AG09309 (cell line): ENCODE data around the gene MUC5AC.

Experiments
- DNase-seq: peaks from one replicate; pipeline ENCODE4 v3.0.0-alpha.2; 2010; ENCODE audit warnings: low read depth
- H3K4me3 ChIP-seq: 2 replicates; pipeline ENCODE4 v1.5.1; 2011; ENCODE audit warnings: mild to moderate bottlenecking, low read depth, low read length, moderate library complexity; ENCODE audit not compliant: control insufficient read depth
- TF ChIP-seq, protein P1 (sequence below): IDR thresholded peaks from 2 replicates; pipeline ENCODE4 v1.5.1; 2011; ENCODE audit warnings: mild to moderate bottlenecking, low read depth, low read length, inconsistent platforms; ENCODE audit not compliant: insufficient read depth, control insufficient read depth; ENCODE audit errors: missing control alignments

The MUC5AC gene

DNA sequence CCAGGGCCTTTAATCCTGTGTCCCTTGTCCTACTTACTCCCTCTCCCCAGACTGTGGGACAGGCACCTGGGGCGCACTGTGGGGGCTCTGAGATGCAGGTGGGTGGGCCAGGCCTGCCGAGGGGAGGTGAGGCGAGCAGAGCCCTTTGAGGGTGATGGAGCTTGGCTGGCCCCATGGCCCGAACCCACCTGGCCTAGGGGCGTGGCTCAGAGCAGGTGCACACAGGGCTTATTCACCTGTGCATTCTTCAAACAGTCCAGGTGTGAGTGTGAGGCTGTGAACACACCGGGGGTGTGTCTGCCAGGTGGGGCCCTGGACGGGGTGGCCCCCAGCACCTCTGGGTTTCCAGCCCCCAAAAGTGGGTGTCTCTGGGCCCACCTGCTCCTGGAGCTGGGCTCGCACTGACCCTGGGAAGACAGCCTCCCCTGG is 9.0 kb upstream of the MUC5AC start:
- no peak for DNase-seq
- no peak overlapping the region for H3K4me3 ChIP-seq
- TF ChIP-seq, protein P1, sequence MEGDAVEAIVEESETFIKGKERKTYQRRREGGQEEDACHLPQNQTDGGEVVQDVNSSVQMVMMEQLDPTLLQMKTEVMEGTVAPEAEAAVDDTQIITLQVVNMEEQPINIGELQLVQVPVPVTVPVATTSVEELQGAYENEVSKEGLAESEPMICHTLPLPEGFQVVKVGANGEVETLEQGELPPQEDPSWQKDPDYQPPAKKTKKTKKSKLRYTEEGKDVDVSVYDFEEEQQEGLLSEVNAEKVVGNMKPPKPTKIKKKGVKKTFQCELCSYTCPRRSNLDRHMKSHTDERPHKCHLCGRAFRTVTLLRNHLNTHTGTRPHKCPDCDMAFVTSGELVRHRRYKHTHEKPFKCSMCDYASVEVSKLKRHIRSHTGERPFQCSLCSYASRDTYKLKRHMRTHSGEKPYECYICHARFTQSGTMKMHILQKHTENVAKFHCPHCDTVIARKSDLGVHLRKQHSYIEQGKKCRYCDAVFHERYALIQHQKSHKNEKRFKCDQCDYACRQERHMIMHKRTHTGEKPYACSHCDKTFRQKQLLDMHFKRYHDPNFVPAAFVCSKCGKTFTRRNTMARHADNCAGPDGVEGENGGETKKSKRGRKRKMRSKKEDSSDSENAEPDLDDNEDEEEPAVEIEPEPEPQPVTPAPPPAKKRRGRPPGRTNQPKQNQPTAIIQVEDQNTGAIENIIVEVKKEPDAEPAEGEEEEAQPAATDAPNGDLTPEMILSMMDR, result no peak

DNA sequence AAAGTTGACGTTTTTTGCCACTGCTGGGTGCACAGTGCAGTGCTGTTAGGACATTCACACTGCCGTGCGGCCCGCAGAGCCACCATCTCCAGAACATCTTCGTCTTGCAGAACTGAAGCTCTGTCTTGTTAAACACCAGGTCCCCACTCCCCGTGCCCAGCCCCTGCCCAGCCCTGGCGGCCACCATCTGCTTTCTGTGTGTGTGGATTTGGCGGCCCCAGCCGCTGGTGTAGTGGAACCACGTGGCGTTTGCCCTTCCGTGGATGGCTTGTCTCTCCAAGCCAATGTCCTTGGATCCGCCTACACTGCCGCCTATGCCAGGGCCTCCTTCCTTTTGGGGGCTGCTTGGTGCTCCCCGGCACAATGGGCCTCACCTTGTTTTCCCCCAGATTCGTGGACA is 8.2 kb upstream of the MUC5AC start:
- H3K4me3 ChIP-seq, result no peak overlapping the region
- TF ChIP-seq, protein P1, result no peak
- DNase-seq, result no peak

DNA sequence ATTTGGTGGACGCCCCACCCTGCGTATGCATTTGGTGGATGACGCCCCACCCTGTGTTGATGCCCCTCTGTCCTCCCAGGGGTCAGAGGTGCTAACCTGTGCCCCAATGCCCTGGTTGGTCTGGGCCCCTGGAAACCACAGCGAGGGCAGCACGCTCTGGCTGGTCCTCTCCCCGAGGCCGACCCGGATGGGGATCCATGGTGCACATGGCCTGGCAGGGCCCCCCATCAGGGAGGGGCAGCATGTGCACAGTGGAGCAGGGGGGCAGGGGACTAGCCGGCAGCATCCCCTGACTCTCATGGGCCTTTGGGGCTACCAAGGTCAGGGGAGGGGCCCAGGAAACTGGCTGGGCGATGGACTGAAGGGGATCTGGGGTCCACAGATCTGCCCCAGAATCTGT is 7.6 kb upstream of the MUC5AC start:
- no peak overlapping the region for H3K4me3 ChIP-seq
- DNase-seq, result no peak
- TF ChIP-seq, protein P1, result no peak

DNA sequence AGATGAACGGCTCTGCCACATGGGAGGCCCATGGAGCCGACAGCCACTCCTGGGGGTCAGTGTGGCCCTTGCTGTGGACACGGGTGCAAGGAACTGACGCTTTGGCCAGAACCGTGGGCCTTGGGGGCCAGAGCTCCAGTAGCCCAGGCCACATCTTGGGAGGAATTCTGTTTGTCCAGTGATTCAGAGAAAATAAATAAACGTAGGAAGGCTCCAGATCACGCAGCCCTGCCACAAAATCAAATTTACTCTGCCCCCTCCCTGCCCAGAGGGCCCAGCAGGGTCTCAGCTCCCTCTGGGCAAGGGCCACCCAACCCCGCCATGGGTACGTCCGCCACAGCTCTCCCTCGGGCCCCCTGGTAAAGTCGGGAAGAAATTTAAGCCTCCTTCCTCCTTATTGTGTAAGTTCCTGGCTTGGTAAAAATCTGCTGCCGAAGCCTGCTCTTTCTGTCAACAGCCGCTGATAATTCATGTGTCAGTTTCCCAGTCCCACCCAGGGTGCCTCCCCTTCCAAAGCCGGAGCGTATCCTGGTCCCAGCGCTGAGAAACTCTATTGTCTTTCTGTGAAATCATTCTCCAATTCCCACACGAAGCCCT is 6.9 kb upstream of the MUC5AC start:
- TF ChIP-seq, protein P1, result no peak
- DNase-seq, result no peak
- H3K4me3 ChIP-seq, result no peak overlapping the region

DNA sequence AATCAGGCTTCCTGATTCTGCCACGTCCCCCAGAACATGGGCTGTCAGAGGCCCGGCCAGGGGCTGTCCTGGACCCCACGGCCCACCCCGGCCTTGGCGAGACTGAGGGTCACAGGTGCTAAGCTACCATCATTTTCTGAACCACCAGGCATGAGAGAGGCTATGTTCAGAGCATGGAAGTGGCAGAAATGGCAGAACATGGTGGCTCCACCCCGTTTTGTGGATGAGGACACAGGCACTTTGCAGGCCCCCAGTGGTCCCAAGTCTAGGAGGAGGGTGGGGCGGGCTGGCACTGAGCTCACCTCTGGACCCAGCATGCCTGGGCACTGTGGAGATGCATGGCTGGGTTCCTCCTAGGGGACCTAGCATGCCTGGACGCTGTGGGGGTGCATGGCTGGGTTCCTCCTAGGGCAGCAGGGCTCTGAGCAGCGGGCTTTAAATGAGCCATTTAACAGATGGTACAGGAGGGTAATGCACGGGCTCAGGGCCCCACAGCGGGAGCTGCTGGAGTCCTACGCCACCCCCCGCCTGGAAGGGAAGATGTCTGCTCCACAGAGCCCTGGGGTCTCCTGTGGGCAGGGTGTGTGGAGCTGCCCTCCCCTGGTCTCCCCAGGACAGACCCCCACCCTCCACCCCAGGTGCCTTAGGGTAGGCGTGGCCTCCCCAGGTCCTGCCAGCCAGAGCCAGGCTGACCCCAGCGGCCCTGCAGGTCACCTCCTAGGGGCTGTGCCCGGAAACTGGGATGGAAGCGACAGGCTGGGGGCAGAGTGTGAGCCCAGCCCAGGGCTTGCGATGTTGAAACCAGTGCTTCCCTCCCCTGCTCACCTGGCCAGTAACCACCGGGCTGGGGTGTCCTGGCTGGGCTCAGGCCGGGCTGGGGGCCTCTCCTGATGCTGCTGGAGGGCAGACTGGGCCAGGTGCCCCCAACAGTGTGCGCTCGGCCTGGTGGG is 6.1 kb upstream of the MUC5AC start:
- no peak overlapping the region for H3K4me3 ChIP-seq
- DNase-seq, result no peak
- TF ChIP-seq, protein P1, result no peak

DNA sequence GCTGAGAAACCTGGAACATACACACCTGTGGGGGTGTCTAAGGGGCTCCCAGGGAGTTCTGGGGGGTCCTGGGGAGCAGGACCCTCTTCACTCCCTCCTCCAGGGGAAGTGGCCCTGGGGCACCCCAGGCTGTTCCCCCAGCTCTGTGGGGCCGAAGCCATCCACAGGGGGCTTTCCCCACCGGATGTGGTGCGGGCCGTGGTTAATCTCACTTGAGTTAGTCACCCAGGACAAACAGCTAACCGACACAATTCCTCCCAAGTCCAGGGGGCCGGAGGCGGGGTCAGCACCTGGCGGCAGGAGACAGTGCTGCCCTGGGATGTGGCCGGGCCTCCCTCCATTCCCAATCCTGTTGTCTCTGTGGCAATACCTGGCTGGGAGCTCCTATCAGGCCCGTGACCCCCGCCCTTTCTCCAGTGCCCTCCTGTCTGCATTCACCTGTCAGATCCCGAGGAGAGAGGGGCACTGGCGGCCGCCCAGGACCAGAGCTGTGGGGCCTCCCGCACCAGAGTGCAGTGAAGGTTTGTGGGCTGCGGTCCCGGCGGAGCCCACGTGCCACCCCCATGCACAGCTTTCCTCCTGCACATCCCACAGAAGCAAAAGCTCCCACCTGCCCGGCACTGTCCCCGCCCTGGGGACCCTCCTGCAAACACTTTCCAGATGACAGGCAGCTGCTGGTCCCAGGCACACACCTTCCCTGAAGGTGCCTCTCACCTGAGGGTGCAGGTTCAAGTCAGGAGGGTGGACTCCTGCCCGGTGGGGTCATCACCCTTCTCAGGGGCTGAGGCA is 5.2 kb upstream of the MUC5AC start:
- DNase-seq, result no peak
- no peak overlapping the region for H3K4me3 ChIP-seq

More for the DNA sequence above, 5.2 kb upstream of the MUC5AC start:
- TF ChIP-seq, protein P1, result no peak
